D721Med (cell line): ENCODE results near the gene PPA2.
"Not testable (repeated sequence)": the region's sequence is repeated elsewhere in the genome, so short reads cannot be mapped to it uniquely, and the experiment has no call there.

Experiments
- DNase-seq: peaks from one replicate; pipeline ENCODE4 v3.0.0; 2011; ENCODE audit warnings: low spot score; ENCODE audit not compliant: insufficient read length
- FAIRE-seq: peaks from 2 replicates; lab custom pipeline; 2011; peaks lifted over from hg19 to GRCh38; lab: Jason Lieb, UNC
- TF ChIP-seq, protein P1 (sequence below): IDR thresholded peaks from 2 replicates; pipeline ENCODE4 v1.5.1; 2012; ENCODE audit warnings: mild to moderate bottlenecking, control low read depth; ENCODE audit not compliant: insufficient read depth; ENCODE audit errors: missing control alignments

PPA2 gene

DNA sequence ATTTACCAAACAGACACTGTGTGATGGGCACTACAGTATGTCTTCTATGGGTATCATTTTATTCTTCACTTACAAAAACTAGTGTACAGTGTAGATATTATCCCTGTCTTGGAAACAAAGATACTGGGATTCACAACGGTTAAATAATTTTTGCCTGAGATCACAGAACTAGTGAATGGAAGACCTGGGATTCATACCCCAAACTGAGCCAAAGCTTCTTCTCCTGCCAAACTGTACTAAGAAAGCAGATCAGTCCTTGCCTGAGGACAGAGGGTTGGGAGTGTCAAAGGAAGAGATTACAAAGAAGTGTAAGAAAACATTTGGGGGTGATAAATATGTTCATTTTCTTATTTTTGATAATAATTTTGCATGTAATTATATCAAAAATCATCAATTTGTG lies 43.1 kb downstream of the PPA2 start:
- no peak for FAIRE-seq
- no peak for DNase-seq
- TF ChIP-seq, protein P1, sequence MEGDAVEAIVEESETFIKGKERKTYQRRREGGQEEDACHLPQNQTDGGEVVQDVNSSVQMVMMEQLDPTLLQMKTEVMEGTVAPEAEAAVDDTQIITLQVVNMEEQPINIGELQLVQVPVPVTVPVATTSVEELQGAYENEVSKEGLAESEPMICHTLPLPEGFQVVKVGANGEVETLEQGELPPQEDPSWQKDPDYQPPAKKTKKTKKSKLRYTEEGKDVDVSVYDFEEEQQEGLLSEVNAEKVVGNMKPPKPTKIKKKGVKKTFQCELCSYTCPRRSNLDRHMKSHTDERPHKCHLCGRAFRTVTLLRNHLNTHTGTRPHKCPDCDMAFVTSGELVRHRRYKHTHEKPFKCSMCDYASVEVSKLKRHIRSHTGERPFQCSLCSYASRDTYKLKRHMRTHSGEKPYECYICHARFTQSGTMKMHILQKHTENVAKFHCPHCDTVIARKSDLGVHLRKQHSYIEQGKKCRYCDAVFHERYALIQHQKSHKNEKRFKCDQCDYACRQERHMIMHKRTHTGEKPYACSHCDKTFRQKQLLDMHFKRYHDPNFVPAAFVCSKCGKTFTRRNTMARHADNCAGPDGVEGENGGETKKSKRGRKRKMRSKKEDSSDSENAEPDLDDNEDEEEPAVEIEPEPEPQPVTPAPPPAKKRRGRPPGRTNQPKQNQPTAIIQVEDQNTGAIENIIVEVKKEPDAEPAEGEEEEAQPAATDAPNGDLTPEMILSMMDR = no peak

DNA sequence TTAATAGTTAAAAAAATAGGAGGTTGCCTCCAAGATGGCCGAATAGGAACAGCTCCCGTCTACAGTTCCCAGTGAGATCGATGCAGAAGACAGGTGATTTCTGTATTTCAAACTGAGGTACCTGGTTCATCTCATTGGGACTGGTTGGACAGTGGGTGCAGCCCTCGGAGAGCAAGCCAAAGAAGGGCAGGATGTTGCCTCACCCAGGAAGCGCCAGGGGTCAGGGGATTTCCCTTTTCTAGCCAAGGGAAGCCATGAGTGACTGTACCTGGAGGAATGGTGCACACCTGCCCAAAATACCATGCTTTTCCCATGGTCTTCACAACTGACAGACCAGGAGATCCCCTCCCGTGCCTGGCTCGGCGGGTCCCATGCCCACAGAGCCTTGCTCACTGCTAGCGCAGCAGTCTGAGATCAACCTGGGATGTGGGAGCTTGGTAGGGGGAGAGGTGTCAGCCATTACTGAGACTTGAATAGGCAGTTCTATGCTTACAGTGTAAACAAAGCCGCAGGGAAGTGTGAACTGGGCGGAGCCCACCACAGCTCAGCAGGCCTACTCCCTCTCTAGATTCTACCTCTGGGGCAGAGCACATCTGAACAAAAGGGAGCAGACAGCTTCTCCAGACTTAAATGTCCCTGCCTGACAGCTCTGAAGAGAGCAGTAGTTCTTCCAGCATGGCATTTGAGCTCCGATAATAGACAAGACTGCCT lies 47.5 kb downstream of the PPA2 start:
- DNase-seq = no peak
- TF ChIP-seq, protein P1 = no peak
- FAIRE-seq = no peak

DNA sequence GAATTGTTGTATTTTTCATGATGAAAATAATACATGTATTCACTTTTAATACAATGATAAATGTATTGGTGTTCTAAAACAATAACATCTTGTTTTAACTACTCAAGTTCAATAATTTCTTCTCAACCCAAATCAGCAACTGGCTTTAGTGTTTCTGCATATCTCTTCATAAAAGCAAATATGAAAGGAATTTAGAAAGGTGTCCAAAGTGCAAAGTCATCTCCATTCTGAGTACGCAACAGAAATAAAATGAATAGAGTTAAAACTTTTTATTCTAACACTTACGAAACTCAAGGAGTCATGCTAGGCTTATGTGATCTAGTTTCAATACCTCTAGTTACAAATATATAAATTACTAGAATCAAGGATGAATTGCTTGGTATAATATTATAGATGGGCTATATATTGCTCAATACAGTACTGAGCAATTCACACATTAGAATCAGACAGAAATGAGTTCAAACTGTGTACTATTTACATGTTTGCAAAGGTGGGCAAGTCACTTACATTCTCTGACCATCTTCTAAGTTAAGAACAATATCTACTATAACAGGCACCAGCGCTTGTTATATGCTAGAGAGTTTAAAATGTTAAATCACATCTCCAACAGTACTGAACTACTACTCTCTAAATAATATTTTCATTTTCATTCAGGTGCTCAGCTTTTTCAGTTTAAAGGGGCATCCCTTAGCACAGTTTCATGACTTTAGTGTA lies 51.5 kb downstream of the PPA2 start:
- DNase-seq = no peak
- no peak for FAIRE-seq
- TF ChIP-seq, protein P1 = no peak

DNA sequence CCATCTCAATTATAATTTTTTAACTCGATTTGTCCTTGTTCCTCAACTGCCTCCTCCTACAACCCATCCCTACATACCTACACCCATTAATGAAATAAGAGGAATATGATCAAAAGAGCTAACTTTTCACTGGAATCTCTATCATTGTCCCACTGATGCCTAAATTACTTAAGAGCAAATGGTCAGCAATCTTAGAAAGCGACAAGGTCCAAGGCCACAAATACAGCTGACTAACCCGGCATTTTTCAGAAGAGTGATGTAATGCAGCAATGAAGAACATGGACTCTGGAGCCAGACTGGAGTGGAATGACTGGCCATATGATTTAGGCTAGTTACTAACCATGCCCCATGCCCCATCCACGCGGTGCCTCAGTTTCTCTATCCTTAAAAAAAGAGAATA lies 56.2 kb downstream of the PPA2 start:
- FAIRE-seq (no peak), DNase-seq (no peak)
- TF ChIP-seq, protein P1 = no peak

DNA sequence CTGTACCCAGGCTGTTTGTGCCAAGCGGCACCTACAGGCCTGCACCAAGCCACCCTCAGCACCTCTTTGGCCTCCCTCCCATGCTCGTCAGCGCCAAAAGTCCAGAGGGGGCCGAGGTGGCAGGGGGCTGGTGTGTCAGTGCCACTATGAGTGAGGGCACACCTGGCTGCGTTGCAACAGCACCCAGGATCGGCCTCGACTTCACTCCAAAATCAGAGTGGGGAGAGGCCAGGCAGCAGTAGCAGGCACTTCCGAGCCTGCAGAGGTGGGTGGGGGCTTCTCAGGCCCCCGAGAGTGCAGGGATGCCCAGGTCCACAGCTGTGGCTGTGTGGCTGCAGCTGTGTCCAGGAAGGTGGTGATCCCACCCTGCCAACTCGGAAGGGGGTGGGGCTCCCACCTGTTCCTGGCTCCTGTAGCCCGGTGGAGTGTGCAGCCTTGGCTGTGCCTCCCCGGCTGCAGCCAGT lies 58.5 kb downstream of the PPA2 start:
- no peak for DNase-seq
- FAIRE-seq = no peak
- TF ChIP-seq, protein P1 = no peak

DNA sequence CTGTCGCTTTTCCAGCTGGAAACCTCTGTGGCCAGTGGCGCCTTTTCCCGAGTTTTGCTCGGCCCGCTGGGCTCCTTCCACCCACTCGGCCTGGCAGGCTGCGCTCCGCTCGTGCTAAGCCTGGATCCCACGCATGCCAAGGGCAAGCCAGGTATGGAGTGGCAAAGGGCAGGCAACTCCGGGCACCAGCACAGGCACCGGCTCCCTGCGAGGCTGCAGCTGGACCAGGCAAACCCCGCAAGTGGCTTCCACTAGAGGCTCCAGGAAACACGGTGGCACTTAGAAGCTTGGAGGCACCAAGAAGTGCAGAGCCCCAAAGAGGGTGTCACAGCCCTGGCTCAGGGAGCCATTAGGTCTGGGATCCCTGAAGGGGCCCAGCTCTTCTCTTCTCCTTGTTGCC lies 59.5 kb downstream of the PPA2 start:
- TF ChIP-seq, protein P1 = no peak
- DNase-seq = no peak
- FAIRE-seq = no peak

DNA sequence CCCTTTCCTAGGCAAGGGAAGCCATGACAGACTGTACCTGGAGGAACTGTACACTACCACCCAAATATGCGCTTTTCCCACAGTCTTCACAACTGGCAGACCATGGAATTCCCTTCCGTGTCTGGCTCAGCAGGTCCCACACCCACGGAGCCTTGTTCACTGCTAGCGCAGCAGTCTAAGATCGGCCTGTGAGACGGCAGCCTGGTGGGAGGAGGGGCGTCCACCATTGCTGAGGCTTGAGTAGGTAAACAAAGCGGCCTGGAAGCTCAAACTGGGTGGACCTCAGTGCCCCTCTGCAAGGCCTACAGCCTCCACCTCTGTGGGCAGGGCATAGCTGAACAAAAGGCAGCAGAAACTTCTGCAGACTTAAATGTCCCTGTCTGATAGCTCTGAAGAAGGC lies 64.7 kb downstream of the PPA2 start:
- DNase-seq, FAIRE-seq: not testable (repeated sequence)
